Lower leg skin (tissue), 4 donors: ENCODE measurements around the gene ANKUB1. TPM values are rescaled to one million over a fixed set of nuclear protein-coding genes. Genes with fewer than 3 reads are reported as not detected.

Source experiments
- DNase-seq, 2 donors: peaks; one replicate each; pipeline ENCODE4 v3.0.0-alpha.2; 2019; ENCODE audit warnings: low spot score in 2 of 2
- H3K4me3 ChIP-seq: fragments of 200-600 bp; sonication (generic); 2 replicates; pipeline ENCODE4 v1.5.1; 2017; ENCODE audit warnings: mild to moderate bottlenecking, low read depth; ENCODE audit not compliant: poor library complexity, severe bottlenecking
- CTCF ChIP-seq, 3 donors: fragments of 450-650 bp; IDR thresholded peaks; one replicate each; pipeline ENCODE4 v1.5.1; 2016; ENCODE audit warnings: antibody characterized with exemption in 3 of 3, mild to moderate bottlenecking in 3 of 3, moderate library complexity in 2 of 3
- POLR2A ChIP-seq, 2 donors: fragments of 450-650 bp; IDR thresholded peaks; one replicate each; pipeline ENCODE4 v1.6.1; 2016 to 2017; ENCODE audit warnings: antibody characterized with exemption in 2 of 2, mild to moderate bottlenecking in 1 of 2, moderate library complexity in 1 of 2
- whole genome bisulfite sequencing, 2 donors: methylation state at CpG; one replicate each; pipeline ENCODE4 v1.1.5; 2018; 5-methylcytosine and 5-hydroxymethylcytosine counted together
- intact Hi-C: fragments of 100-400 bp; cut with DNase I; formaldehyde crosslinking; loops from one replicate; pipeline ENCODE4 v1.15.0; 2023; ENCODE audit warnings: low total_unique reads
- total RNA-seq, 4 donors: library from RNA; depleted of rRNA; stranded (reverse); fragments of >200 nt; gene quantifications; one replicate each; pipeline ENCODE4 v1.1.0, GENCODE V29; 2016

ANKUB1 gene
- total RNA-seq, 4 donors from 2014 or later, result not detected

DNA sequence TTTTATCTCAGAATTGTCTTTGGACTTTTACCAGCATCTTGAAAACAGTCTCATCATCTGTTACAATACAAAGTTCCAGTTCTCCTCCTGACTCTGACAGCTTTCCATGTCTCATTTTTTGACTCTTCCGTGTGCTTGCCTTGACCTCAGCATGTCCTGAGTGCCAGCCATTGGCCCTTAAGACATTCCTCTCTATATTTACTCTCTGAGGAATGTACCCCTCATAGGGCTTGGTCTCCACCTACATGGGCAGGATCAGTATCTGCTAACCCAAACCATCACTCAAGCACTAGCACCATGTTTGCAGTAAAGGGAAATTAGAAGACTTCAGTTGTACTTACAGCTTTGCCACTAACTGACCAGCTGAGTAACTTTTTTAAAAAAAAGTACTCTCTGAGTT lies 16.2 kb downstream of the ANKUB1 start:
- DNase-seq, result no peak
- intact Hi-C loops, result no loop called here
- WGBS, 2 donors, result 82 to 94% methylated on average over 1 of the region's 1 CpG
- no peak overlapping the region for H3K4me3 ChIP-seq
- TF ChIP-seq CTCF (IDR thresholded peaks at IDR 0.05) (no peak), POLR2A (IDR thresholded peaks at IDR 0.05) (no peak)

- intact Hi-C loops, result no loop called here
- no peak for DNase-seq
- no peak overlapping the region for H3K4me3 ChIP-seq
- no peak for TF ChIP-seq POLR2A (IDR thresholded peaks at IDR 0.05)
- TF ChIP-seq CTCF (IDR thresholded peaks at IDR 0.05), result no peak
- WGBS, 2 donors, result 90 to 94% methylated on average over 2 of the region's 2 CpGs
These were observed 19.5 kb downstream of the ANKUB1 start for GRCh38 chr3:149772861-149773260.

GRCh38 chr3:149771652-149772271 lies 20.6 kb downstream of the ANKUB1 start:
- intact Hi-C loops, result no loop called here
- H3K4me3 ChIP-seq, result no peak overlapping the region
- DNase-seq, result peak in 1 of 2 donors; percentile 20
- TF ChIP-seq CTCF (IDR thresholded peaks at IDR 0.05) (no peak), POLR2A (IDR thresholded peaks at IDR 0.05) (no peak)
- WGBS, 2 donors, result 56 to 57% methylated on average over 8 of the region's 8 CpGs

GRCh38 chr3:149770246-149770645 lies 22.1 kb downstream of the ANKUB1 start:
- intact Hi-C loops, result no loop called here
- 91 to 95% methylated on average over 2 of the region's 2 CpGs for WGBS, 2 donors
- no peak for TF ChIP-seq POLR2A (IDR thresholded peaks at IDR 0.05)
- TF ChIP-seq CTCF (IDR thresholded peaks at IDR 0.05), result no peak
- H3K4me3 ChIP-seq, result no peak overlapping the region
- no peak for DNase-seq

DNA sequence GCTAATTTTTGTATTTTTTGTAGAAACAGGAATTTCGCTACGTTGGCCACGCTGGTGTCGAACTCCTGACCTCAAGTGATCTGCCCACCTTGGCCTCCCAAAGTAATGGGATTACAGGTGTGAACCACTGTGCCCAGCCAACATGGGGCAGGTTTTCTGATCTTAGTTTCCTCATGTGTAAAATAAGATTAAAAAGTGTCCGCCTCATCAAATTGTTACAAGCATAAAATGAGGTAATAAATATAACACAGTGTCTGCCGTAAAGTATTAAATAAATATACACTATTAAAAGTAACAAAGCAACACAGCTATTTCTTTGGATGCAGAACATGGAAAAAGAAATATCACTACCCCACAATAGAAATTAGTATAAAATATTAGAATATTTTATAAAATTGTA lies 23.6 kb downstream of the ANKUB1 start:
- DNase-seq, result no peak
- no peak for TF ChIP-seq CTCF (IDR thresholded peaks at IDR 0.05)
- TF ChIP-seq POLR2A (IDR thresholded peaks at IDR 0.05), result no peak
- no peak overlapping the region for H3K4me3 ChIP-seq
- 90 to 94% methylated on average over 6 of the region's 6 CpGs for WGBS, 2 donors
- intact Hi-C loops, result no loop called here

DNA sequence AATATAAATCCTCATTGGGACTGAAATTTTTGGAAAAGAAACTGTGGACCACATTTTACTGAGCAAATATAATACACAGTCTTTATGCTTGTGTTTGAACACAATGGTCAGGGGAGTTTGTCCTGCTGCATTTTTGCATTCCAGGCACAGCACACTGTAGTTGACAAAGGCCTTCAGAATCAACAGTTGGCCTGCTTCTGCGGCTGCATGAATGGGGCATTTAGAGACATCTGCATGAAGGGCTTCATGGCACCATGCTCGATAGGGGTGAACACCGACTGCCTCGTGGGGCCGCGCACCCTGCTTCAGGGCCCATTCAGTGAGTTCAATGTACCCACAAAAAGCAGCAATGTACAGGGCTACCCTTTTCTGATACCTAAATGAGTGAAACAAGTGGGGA lies 24.6 kb downstream of the ANKUB1 start:
- no peak for TF ChIP-seq CTCF (IDR thresholded peaks at IDR 0.05)
- TF ChIP-seq POLR2A (IDR thresholded peaks at IDR 0.05), result no peak
- no peak for DNase-seq
- intact Hi-C loops, result no loop called here
- 87 to 92% methylated on average over 6 of the region's 6 CpGs for WGBS, 2 donors
- H3K4me3 ChIP-seq, result no peak overlapping the region
